Posterior cingulate gyrus (tissue), 11 donors: ENCODE measurements around the gene DAPK2.

ENCODE experiments used
- DNase-seq, 10 donors: peaks; one replicate each; pipeline versions ENCODE4 v3.0.0 to v3.0.0-alpha.2; 2020 to 2021; ENCODE audit warnings: mixed read lengths in 3 of 10
- intact Hi-C: fragments of 100-400 bp; cut with DNase I; formaldehyde crosslinking; loops from one replicate; pipeline ENCODE4 v1.15.1; 2023

DAPK2 gene

GRCh38 chr15:63922261-63922904 lies 123.9 kb downstream of the DAPK2 start:
- peak in 2 of 10 donors; percentile 41 to 67 for DNase-seq
- intact Hi-C loops = no loop called here

- intact Hi-C loops = no loop called here
- peak in 1 of 10 donors; percentile 24 for DNase-seq
Measured at GRCh38 chr15:63920504-63921175, 125.6 kb downstream of the DAPK2 start.

GRCh38 chr15:63918901-63919348 lies 127.4 kb downstream of the DAPK2 start:
- peak in 2 of 10 donors; percentile 8 for DNase-seq
- intact Hi-C loops = no loop called here

- intact Hi-C loops = no loop called here
- DNase-seq = peak in 1 of 10 donors; percentile 14
Measured at GRCh38 chr15:63918317-63918672, 128.0 kb downstream of the DAPK2 start.

- DNase-seq = peak in 2 of 10 donors; percentile 40 to 55
- intact Hi-C loops = no loop called here
Measured at GRCh38 chr15:63917588-63918316, 128.5 kb downstream of the DAPK2 start.

GRCh38 chr15:63915873-63916771 lies 130.2 kb downstream of the DAPK2 start:
- intact Hi-C loops = no loop called here
- DNase-seq = peak in 5 of 10 donors; percentile 18 to 90 (median 83)

GRCh38 chr15:63915209-63915872 lies 130.9 kb downstream of the DAPK2 start:
- intact Hi-C loops = no loop called here
- peak in 2 of 10 donors; percentile 4 to 13 for DNase-seq

- intact Hi-C loops = no loop called here
- peak in 2 of 10 donors; percentile 9 to 36 for DNase-seq
Measured at GRCh38 chr15:63913786-63914315, 132.4 kb downstream of the DAPK2 start.

- DNase-seq = peak in 2 of 10 donors; percentile 38 to 50
- intact Hi-C loops = no loop called here
Measured at GRCh38 chr15:63913336-63913735, 132.9 kb downstream of the DAPK2 start.

- intact Hi-C loops = no loop called here
Measured at GRCh38 chr15:63912061-63912615, 134.1 kb downstream of the DAPK2 start.

GRCh38 chr15:63911160-63911559 lies 135.1 kb downstream of the DAPK2 start:
- DNase-seq = no peak
- intact Hi-C loops = no loop called here

More at GRCh38 chr15:63912061-63912615, 134.1 kb downstream of the DAPK2 start:
- peak in 2 of 10 donors; percentile 74 to 77 for DNase-seq

- intact Hi-C loops = no loop called here
- peak in 3 of 10 donors; percentile 50 to 80 (median 56) for DNase-seq
Measured at GRCh38 chr15:63909819-63910437, 136.4 kb downstream of the DAPK2 start.

- intact Hi-C loops = no loop called here
- DNase-seq = peak in 3 of 10 donors; percentile 15 to 24 (median 17)
Measured at GRCh38 chr15:63908991-63909390, 137.3 kb downstream of the DAPK2 start.

- DNase-seq = peak in 3 of 10 donors; percentile 30 to 57 (median 54)
- intact Hi-C loops = no loop called here
Measured at GRCh38 chr15:63908281-63908680, 138.0 kb downstream of the DAPK2 start.

- intact Hi-C loops = no loop called here
Measured at GRCh38 chr15:63907521-63907920, 138.8 kb downstream of the DAPK2 start.

GRCh38 chr15:63906266-63906584 lies 140.1 kb downstream of the DAPK2 start:
- DNase-seq = peak in 2 of 10 donors; percentile 30 to 57
- intact Hi-C loops = no loop called here

More at GRCh38 chr15:63907521-63907920, 138.8 kb downstream of the DAPK2 start:
- peak in 3 of 10 donors; percentile 43 to 55 (median 50) for DNase-seq

GRCh38 chr15:63905558-63906265 lies 140.6 kb downstream of the DAPK2 start:
- DNase-seq = peak in 1 of 10 donors; percentile 40
- intact Hi-C loops = no loop called here

- peak in 3 of 10 donors; percentile 29 to 74 (median 59) for DNase-seq
- intact Hi-C loops = no loop called here
Measured at GRCh38 chr15:63905131-63905530, 141.2 kb downstream of the DAPK2 start.
